ENCODE results near the gene MAP3K4.
A peak's percentile ranks its signal among the peaks of the same experiment; 100 is the strongest.

MAP3K4 gene

GRCh38 chr6:161127071-161127740, 135.6 kb downstream of the MAP3K4 start:
- no peak for DNase-seq

DNA sequence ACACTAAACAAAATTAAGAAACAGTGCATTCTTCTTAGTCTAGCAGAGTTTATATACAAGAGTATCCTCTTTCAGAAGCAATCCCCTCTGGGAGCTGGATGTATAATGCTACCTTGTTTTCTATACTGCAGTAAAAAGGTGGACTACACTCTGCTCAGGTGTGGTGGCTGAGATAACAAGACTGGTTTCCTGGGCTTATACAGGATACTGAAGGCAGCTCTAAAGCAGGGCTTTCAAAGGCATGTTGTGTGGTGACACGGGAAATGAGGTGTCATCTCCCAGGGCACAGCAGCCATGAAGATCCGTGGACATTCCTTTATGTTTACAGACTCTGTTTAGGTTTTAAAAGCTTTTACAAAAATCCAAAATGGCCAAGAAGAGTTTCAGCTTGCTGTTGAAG, 136.7 kb downstream of the MAP3K4 start:
- DNase-seq: no peak

DNA sequence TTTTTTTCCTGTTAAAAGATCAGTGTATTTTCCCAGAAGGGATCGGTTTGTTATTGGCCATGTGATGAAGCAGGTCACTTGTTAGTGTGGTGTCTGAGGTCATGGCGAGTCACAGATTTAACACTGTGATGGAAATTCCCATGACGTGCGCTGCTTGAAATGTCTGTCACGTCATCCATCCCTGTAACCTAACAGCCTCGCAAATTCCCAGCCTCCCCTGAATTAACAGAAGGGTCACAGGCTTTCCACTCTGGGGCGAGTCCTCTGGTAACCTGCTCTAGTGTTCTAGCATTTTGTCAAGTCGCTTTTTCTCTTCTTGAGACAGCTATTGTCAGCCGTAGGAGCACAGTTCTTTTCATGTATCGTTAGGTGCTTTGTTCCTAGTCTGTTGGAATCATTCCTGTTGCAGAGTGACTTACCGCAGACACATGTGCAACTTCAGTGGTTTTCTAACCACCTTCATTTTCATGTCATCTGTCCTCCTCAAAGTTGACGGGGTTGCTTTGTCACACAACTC, 137.2 kb downstream of the MAP3K4 start:
- DNase-seq: no peak

- DNase-seq: no peak
Observed at GRCh38 chr6:161130541-161130940, 139.0 kb downstream of the MAP3K4 start.

DNA sequence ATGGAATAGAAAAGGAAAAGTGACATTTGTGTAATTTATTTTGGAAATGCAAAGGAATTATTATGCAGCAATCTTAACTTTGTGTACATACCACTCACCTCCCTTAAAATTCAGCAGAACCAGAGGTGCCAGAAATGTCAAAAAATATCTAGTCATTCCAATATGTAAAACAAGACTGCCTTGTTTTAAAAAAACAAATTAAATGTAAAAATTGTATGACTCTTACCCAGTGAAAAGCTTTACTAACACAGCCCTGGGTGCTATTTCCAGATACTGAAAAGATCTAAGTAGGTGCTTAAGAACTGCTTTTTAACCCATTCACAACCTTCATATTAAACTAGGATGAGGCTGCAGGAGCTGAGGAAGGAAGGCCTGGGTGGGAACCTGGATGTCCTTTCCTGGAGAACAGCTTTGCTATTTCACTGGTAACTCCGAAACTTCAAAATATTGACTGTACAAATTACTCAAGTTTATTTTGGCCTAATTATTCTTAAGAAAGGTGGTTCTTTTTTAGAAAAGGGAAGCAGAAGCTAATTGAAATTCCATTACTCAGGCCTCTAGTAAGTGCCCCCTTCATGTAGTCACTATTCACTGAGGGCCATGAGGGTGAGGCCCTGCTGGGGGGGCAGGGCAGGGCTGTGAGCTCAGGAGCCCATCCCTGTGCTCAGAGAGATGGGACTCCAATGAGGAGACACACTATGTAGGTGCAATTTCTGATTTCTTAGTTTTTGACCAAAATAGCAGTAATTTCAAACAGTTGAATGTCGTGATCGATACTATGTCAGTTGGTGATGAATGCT, 139.6 kb downstream of the MAP3K4 start:
- DNase-seq: no peak

DNA sequence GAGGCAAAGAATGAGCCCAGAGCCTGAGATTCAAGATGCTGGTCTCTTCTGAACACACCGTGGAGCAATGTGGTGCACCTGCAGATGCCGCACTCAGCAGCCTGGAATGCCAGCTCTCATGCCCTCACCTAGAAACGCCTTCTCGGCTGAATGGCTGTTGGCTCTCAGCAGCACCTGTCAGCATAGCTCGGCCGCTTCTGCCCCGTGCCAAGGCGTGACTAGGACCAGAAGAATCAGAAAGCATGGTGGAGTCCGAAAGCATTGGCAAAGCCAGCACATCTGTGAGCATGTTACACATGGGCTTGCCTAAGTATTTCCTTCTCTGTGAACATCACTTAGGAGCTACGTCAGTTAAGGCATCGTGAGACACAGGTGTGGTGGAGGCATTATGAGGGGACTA, 140.8 kb downstream of the MAP3K4 start:
- no peak for DNase-seq

GRCh38 chr6:161133963-161134362, 142.4 kb downstream of the MAP3K4 start:
- no peak for DNase-seq

GRCh38 chr6:161134550-161135298, 143.2 kb downstream of the MAP3K4 start:
- no peak for DNase-seq

GRCh38 chr6:161135695-161136591, 144.4 kb downstream of the MAP3K4 start:
- DNase-seq: no peak

- DNase-seq: no peak
Observed at GRCh38 chr6:161136655-161137054, 145.1 kb downstream of the MAP3K4 start.

DNA sequence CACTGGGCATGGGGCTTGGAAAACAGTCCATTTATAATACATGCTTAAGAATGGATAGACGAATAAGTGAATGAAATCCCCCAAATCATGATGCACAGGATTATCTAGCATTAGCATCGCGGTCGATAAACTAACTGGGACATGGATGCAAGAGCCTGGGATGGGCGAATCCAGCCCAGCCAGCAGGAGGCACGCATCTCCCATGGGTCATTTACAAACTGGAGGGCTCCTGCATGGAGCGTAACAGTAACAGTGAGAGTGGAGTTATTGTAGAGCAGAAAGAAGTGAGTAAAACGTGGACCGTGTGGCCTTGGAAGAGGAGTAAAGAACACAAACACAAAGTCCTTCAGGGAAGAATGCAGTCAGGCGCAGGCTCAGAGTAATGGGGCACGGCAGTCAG, 145.8 kb downstream of the MAP3K4 start:
- no peak for DNase-seq

DNA sequence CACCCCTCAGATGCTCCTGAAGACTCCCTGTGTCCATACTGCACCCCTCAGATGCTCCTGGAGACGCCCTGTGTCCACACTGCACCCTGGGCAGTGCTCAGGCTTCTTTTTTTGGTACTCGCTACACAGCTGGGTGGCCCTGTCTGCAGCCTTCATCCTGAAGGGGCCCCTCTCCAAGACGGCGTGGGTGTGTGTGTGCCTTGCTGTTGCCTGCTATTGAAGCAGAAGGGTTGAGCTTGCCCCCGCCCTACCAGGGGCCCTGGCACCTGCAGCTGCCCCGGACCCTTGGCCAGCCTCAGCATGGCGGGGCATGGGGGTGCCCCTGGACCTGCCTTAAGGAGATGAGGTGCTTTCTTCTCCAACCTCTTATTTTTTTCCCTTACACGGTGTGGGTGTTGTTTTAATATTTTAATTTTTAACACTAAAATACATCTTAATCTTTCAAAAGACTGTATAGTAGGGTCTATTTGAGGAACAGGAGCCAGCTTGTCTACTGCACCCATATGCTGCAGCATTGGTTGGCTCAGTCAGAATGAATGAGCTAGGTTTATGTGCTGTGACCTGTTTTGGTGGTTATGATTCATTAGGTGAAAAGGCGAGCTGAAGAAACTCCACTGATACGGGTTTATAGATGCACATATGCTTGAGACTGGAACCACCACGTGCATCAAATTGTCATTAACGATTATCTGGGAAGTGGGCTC, 146.4 kb downstream of the MAP3K4 start:
- DNase-seq: no peak

- DNase-seq: no peak
Observed at GRCh38 chr6:161138543-161139303, 147.2 kb downstream of the MAP3K4 start.

DNA sequence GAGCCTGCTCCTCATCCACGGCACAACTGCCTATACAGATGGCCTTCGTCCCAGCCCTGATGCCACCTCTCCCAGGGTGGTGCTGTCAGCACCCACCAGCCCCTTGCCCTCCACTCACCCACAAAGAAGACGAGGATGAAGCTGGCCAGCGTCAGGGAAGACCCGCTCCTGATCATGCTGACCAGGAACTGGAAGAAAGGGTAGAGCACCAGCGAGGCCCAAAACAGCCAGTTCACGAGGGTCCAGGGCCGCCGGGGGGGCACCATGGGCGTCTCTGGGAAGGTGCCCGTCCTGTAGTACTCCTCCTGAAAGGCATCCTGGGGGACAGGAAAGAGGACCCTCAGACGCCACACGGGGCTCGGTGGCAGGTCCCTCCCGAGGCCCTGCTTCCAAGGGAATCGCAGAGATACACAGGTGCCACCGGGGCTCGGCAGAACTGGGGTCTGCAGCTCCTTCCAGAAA, 147.8 kb downstream of the MAP3K4 start:
- DNase-seq: no peak

GRCh38 chr6:161139766-161140553, 148.4 kb downstream of the MAP3K4 start:
- peak in 1 of 3 experiments; percentile 19 for DNase-seq

GRCh38 chr6:161140554-161140875, 148.9 kb downstream of the MAP3K4 start:
- DNase-seq: no peak

DNA sequence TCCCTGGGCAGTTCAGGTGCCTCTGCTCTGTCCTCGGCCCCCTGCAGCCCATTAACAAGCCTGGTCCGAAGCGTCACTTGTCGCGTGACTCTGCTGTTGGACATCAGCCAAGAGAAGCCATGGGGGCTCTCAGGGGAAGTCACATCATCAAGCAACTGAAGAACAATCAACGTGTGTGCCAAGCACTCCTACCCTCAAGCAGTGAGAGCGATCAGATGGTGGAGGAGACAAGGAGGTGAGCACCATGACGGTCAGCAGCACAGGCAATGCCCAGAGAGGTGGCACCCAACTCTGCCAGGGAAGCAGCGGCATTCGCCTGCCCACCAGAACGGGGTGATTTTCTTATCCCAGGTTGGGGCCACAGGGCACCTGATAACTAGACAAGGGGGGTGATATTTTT, 149.6 kb downstream of the MAP3K4 start:
- DNase-seq: peak in 2 of 3 experiments; percentile 41 to 70

DNA sequence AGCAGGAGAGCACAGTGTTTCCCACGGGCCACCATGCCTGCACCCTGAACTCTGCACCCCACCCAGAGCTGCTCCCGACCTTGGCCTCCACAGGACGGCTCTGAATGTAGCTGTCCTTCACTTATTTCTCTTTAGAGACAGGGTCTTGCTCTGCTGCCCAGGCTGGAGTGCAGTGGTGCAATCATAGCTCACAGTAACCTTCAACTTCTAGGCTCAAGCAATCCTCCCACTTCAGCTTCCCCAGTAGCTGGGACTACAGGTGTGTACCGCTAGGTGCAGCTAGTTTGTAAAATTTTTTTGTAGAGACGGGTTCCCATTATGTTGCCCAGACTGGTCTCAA, 151.4 kb downstream of the MAP3K4 start:
- no peak for DNase-seq

GRCh38 chr6:161143663-161144430, 152.3 kb downstream of the MAP3K4 start:
- DNase-seq: no peak

- DNase-seq: no peak
Observed at GRCh38 chr6:161150136-161150535, 158.6 kb downstream of the MAP3K4 start.

Data from NCI-H1417 (cell line).